ENCODE results near the gene RAB6B. TPM values are rescaled to one million over a fixed set of nuclear protein-coding genes. Genes with fewer than 3 reads are reported as not detected.

The RAB6B gene
- total RNA-seq, result 1 to 10 TPM in 1 of 4 donors, under 1 TPM in 3; 0.53 to 1.2 (median 0.81) TPM

DNA sequence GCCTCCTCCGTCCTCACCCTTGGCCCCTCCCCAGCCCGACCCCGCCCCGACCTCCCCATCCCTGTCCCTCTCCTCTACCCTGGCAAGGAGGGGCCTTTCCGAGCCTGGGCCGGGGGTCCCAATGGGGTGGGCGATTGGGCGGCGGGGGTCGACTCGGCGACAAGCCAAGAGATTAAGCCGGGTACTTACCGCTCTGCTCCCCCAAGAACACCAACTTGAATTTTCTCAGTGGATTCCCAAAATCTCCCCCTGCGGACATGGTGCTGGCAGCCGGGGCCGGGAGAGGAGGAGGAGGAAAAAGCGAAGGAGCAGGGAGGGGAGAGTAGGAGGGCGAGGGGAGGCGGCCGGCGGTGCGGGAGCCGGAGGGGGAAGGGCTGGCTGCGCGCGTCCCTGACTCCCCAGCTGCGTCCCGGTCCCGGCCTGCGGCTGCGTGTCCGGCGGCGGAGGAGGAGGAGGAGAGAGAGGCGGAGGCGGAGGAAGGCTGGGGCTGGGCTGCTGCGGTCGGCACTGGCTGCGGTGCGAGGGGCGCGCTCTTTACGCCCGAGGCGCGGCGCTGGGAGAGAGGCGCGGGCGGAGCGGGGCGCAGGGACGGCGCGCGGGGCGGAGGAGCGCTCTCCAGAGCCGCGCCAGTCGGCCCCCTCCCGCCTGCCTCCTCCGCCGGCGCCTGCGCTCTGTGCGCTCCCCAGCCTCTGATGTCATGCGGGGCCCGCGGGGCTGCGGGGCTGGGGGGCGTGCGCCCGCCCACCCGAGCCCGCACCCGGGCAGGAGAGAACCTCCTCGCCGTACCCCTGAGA, at the start of gene RAB6B:
Gene RAB6B (minus strand): TSS at position 675 of the 794 bp plus-strand sequence. CDS start 416 bp downstream, at position 259.
- Histone ChIP-seq H3K27me3 (peaks cover 0 to 4% of the 10 kb centered on the region in 2 donors), H3K4me3 (peak within 1 kb of the TSS; percentile 36 to 71 (median 51)), H3K36me3 (no peaks in the 10 kb centered on the region), H3K9me3 (no peaks in the 10 kb centered on the region), H3K4me1 (peaks cover 0 to 17% (median 4%) of the 10 kb centered on the region in 4 donors), H3K27ac (no peak within 1 kb of the TSS)
- no peak for TF ChIP-seq POLR2A (IDR thresholded peaks at IDR 0.05)
- TF ChIP-seq, protein P1, sequence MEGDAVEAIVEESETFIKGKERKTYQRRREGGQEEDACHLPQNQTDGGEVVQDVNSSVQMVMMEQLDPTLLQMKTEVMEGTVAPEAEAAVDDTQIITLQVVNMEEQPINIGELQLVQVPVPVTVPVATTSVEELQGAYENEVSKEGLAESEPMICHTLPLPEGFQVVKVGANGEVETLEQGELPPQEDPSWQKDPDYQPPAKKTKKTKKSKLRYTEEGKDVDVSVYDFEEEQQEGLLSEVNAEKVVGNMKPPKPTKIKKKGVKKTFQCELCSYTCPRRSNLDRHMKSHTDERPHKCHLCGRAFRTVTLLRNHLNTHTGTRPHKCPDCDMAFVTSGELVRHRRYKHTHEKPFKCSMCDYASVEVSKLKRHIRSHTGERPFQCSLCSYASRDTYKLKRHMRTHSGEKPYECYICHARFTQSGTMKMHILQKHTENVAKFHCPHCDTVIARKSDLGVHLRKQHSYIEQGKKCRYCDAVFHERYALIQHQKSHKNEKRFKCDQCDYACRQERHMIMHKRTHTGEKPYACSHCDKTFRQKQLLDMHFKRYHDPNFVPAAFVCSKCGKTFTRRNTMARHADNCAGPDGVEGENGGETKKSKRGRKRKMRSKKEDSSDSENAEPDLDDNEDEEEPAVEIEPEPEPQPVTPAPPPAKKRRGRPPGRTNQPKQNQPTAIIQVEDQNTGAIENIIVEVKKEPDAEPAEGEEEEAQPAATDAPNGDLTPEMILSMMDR (IDR thresholded peaks at IDR 0.05), result no peak
- peak in 1 of 3 donors; percentile 43 for DNase-seq

DNA sequence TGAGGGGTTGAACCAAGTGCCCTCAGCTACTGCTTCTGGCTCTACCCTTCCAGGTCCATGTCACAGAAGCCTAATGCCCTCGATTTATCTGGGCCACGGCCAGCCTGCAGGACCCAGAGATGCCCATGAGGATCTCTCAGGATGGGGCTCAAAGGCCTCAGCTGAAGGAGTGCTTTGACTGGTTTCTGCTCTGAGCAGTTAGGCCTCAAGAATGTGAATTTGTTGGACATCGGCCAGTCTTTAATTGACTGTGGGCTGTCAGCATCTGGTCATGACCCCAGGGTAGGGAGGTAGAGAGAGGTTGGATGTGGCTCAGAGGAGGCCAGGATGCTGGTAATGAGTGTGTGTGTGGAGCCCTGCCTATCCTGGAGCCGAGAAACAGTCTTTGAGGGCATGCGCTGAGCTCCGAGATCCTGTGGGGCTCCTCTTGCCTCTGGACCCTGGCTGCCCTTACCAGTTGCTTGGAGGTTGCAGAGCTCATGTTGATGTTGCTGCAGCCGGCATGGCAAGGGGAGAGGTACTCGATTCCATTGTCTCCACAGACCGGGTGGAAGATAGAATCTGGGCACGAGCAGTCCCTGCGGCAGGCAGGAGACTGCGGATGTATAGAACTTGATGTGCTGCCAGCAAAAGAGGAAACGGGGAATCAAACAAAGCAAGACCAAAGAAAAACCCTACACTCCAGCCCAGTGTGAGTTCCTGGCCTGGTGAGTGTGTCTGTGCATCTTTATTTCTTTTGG, 49.1 kb upstream of the RAB6B start:
- Histone ChIP-seq H3K9me3 (no peaks in the 10 kb centered on the region), H3K4me1 (peaks cover 0 to 21% (median 0%) of the 10 kb centered on the region in 4 donors), H3K4me3 (no peak overlapping the region), H3K27me3 (no peaks in the 10 kb centered on the region), H3K36me3 (no peaks in the 10 kb centered on the region), H3K27ac (peak overlapping the region in 2 of 4 donors; percentile 64)
- DNase-seq, result peak in 2 of 3 donors; percentile 41 to 46
- TF ChIP-seq, protein P1 (IDR thresholded peaks at IDR 0.05), result no peak
- TF ChIP-seq POLR2A (IDR thresholded peaks at IDR 0.05), result no peak

DNA sequence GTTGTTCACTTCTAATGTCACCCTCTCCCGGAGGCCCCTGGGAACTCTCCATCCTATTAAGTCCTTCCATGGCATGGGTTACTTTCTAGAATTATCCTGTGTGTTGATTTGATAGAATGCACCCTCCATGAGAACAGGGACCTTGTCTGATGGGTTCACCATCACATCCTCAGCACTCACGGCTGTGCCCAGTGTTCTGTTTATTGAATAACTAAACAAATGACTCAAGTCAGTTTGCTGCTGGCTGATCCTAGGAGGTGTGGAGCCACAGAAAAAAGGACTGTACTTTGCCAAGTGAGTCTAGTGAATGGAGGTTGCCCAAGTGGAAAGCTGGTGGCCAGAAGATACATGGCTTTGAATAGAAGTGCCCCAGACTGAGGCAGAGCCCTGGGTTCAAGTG, 48.5 kb upstream of the RAB6B start:
- Histone ChIP-seq H3K27ac (peak overlapping the region in 2 of 4 donors; percentile 64), H3K27me3 (no peaks in the 10 kb centered on the region), H3K4me3 (no peak overlapping the region), H3K36me3 (no peaks in the 10 kb centered on the region), H3K4me1 (peaks cover 0 to 21% (median 0%) of the 10 kb centered on the region in 4 donors), H3K9me3 (no peaks in the 10 kb centered on the region)
- TF ChIP-seq, protein P1 (IDR thresholded peaks at IDR 0.05), result no peak
- TF ChIP-seq POLR2A (IDR thresholded peaks at IDR 0.05), result no peak
- peak in 1 of 3 donors; percentile 47 for DNase-seq

DNA sequence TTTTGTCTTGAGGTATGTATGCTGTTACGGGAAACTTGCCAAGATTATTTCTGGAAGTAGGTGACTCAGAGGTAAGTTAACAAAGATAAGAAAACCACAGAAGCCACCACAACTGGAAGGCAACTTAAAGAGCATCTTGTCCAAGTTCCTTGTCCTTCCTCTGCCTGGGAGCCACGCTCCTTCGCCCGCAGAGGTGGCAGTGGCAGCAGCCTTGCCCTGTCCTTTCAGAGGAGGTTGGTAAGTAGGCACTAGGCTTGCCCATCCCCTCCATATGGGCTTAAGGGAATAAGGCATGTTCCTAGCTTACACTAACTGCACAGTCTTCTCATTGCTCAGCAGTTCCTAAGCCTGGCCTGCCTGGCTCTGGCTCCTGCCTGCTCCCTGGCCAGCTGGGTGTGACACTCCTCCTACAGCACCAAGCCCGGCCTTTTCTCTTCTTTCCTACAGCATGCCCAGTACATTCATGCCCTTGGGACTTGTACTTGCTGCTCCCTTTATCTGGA, 48.0 kb upstream of the RAB6B start:
- H3K36me3 ChIP-seq, result no peaks in the 10 kb centered on the region
- peak overlapping the region in 2 of 4 donors; percentile 64 for H3K27ac ChIP-seq
- H3K4me1 ChIP-seq, result peaks cover 0 to 21% (median 0%) of the 10 kb centered on the region in 4 donors
- no peak overlapping the region for H3K4me3 ChIP-seq
- TF ChIP-seq, protein P1 (IDR thresholded peaks at IDR 0.05), result no peak
- no peak for TF ChIP-seq POLR2A (IDR thresholded peaks at IDR 0.05)
- no peaks in the 10 kb centered on the region for H3K27me3 ChIP-seq
- no peaks in the 10 kb centered on the region for H3K9me3 ChIP-seq
- peak in 2 of 3 donors; percentile 51 to 57 for DNase-seq

DNA sequence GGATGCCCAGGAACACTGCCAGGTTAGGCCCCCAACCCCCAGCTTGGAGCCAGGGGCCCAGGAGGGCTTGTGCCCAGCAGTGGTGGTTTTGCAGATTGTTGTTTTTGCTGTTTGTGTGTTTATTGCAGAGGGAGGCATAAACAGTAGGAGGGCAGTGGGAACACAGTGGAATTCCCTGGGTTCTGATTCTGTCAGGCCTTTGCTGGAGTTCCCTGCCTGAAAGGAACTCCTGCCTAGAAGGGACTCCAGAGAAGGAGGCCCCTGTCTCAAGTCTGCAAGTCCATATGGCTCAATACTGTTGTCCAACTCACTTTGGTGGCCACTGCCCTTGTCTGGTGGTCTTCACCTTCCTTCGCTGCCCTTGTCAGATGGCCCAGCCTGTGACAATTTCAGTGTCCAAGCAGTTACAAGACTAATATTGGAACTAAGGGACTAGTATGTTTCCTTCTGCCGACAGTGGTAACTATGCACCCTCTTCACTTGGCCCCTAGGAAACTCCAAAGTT, 47.4 kb upstream of the RAB6B start:
- Histone ChIP-seq H3K27ac (no peak overlapping the region), H3K4me3 (no peak overlapping the region), H3K4me1 (peaks cover 0 to 21% (median 0%) of the 10 kb centered on the region in 4 donors), H3K9me3 (no peaks in the 10 kb centered on the region), H3K36me3 (no peaks in the 10 kb centered on the region), H3K27me3 (no peaks in the 10 kb centered on the region)
- peak in 2 of 3 donors; percentile 24 to 34 for DNase-seq
- no peak for TF ChIP-seq POLR2A (IDR thresholded peaks at IDR 0.05)
- TF ChIP-seq, protein P1 (IDR thresholded peaks at IDR 0.05), result no peak
